Measurements from ENCODE around the gene RGS19.

The RGS19 gene

DNA sequence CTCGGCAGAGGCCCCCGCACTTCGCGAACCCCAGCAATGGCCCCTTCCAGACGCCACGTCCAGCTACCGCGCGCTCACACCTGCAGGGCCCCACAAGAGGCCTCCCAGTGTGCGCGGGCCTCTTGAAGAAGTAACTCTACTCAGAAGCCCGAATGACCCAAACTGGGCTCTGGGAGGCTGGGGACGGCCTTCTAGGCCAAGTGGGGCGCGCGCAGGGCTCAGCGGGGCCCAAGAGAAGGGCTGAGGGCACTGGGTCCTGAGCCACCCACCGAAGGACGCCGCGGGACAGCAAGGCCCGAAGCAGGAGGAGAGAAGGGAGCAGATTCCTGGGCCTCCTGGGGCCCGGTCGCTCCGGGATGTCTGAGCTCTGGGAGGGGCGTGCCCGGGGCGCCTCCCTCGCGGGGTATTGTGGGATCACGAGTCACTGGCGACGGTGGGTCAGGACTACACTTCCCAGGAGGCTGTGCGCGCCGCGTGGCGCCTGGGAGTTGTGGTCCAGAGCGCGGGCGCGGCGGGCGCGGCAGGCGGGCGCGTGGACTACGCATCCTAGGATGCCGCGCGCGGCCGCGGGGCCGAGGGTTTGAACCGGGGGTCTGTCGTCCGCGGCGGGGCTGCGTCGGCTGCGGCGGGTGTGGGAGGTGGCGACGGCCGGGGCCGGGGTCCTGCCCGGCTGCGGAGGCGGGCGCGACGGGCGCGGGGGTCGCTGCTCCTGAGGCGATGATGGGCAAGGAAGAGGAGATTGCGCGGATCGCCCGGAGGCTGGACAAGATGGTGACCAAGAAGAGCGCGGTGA, 16.5 kb downstream of the RGS19 start, which contains the start of gene TCEA2:
Gene TCEA2 (plus strand): TSS at position 603 of the 793 bp plus-strand sequence. CDS start 115 bp downstream, at position 718.
- DNase-seq = peak; percentile 80

DNA sequence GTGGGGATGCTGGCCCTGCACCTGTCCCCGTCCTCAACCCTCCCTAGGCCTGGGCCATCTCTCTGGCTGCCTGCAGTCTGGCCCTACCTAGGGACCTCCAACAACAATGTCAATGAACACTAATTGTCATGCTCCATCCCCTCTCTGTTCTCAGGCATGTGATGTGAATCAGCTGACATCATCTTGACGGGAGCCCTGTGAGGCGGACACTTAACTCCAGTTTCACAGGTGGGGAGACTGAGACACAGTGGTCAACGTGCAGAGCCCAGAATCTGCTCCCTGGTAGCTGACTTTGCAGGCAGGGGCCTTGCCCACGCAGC, 17.1 kb downstream of the RGS19 start:
- DNase-seq = no peak

DNA sequence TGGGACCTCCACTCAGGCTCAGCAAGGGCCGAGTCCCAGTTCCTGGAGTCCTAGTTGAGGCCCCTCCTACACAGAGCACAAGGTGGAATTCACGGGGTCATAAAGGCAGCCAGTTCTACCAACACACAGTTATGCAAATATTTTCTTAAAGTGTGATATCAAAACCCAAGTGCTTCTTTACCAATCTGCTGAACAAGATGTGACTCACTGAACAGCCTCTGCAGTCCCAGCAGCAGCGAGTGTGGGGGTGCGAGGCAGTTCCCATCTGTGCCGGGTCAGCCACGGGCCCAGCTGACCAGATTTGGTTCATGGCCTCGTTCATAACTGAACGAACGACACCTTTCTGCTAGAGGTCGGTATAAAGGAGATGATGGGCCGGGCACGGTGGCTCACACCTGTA, 20.8 kb downstream of the RGS19 start:
- DNase-seq = no peak

DNA sequence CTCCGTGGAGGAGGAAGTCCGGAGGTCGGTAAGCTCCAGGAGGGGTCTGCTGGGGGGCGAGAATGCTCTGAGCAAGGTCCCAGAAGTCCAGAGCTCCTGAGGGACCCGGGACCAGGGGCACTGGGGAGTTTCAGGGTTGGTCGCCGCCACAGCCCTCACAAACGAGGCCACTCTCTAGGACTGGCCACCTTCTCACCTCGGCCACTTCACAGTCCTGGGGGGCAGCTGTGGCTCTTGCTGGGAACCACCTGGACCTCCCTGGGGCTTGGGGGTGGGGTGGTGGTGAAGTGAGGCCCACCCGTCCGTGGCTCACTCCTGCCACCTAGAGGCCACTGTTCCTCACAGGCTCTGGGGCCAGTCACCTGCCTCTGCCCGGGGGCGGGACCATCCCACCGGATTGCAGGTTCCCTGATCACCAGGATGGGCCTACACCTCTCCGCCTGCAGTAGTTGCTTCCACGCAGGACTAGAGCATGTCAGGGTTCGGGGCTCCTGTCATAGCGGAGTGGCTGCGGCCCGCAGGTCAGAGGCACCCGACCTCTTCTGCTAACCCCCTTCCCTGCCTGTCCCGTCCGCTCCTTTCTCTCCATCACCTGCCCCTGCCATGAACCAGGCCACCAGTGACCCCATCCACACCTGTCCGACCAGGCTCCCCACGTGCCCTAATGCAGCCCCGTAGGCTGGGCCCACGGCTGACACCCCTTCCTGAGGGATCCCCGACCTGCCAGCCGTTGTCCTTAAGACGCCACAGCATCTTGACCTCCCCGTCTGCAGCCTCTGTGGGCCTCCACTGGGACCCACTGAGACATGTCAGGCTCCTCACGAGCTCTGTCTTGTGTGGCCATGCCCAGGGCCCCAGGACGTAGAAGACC, 21.5 kb downstream of the RGS19 start:
- no peak for DNase-seq

DNA sequence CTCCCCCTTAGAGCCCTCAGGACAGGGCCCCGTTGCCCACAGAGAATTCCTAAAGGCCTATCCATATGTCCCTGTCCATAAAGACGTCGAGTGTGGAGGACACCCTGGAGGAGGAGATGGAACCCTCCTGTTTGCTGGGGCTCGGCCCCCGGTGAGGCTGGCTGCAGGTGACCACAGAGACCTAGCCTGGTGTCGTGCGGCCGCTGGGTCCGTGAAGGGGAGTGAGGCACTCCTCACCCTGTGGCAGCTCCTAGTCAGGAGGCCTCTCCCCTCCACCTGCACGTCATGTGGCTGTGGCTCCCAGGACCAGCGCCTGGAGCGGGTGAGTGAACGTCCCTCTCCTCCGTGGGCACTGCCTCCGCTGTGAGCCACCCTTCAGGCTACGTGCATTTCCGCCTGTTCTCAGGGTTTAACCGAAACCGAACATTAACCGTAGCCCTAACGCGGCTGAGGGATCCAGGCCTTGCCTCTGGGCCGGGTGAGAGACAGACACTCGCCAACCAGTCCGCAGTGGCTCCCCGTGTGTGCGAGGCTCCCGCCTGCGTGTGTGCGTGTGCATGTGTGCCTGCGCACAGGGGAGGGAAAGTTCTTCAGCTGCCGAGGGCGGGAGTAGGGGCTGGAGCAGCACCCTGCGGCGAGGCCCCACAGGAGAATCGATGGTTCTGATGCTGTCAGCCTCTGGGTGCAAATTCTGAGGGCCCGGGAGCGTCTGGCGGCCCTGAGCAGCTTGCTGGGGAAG, 22.3 kb downstream of the RGS19 start:
- DNase-seq = no peak

DNA sequence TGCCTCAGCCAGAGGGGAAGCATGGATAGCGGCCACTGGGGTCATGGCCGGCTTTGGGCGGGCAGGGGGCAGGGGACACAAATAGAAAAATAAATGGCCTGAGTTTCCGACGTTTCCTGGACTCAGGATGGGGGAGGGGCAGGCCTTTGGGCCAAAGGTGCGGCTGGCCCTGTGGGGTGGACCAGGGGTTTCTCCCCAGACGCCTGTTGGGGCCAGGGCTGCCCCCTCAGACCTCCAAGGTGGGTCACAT, 22.8 kb downstream of the RGS19 start:
- DNase-seq = no peak

DNA sequence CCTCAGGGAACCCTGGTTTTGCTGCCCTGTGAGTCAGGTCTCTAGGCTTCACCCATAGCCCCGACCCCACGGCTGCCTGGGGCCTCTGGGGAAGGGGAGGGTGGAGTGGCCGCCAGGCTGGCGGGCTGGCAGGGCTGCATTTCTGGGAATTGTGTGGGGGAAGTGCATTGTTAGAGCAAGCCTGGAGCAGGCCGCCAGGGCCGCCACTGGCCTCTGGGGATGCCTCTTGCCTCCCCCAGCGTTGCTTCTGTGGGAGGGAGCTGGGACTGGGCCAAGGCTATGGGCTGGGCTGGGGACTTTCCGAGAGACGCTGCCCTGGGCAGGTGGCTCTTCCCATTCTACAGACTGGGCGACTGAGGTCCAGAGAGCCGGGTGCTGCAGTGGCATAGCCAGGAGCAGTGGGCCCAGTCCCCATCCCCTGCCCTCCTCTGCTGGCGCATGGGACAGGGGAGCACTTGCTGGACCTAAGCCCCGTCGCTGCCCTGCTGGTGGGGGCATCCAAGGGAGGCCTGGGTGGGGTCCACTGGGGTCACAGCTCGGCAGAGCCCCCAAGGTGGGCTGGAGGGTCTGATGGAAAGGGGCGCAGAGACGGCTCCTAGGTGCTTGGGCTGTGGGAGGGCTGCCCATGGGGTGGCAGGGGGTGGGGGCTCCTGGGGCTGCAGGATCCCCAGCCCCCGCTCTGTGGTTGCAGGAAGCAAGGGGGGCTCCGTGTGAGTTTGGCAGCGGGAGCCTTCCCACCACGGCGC, 23.3 kb downstream of the RGS19 start:
- DNase-seq = peak; percentile 43

DNA sequence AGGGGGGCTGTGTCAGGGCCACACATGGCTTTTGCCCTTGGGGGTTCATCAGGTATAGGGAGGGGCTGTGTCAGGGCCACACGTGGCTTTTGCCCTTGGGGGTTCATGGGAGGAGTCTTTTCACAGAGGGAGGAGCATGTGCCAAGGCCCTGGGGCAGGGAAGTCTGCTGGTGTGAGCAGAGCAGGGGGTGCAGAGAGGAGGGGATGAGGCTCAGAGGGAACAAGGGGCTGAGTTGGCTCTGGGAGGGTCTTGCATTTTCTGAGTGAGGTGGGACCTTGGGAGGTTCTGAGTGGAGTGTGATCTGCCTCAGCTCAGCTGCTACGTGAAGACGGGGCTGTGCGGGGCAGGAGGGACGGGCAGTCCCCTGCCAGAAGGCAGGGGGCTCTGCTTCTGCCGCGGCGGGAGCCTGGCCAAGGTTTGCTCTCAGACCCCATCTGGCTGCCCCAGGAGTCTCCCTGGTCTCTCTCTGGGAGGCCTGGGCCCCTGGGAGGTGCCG, 23.9 kb downstream of the RGS19 start:
- no peak for DNase-seq

DNA sequence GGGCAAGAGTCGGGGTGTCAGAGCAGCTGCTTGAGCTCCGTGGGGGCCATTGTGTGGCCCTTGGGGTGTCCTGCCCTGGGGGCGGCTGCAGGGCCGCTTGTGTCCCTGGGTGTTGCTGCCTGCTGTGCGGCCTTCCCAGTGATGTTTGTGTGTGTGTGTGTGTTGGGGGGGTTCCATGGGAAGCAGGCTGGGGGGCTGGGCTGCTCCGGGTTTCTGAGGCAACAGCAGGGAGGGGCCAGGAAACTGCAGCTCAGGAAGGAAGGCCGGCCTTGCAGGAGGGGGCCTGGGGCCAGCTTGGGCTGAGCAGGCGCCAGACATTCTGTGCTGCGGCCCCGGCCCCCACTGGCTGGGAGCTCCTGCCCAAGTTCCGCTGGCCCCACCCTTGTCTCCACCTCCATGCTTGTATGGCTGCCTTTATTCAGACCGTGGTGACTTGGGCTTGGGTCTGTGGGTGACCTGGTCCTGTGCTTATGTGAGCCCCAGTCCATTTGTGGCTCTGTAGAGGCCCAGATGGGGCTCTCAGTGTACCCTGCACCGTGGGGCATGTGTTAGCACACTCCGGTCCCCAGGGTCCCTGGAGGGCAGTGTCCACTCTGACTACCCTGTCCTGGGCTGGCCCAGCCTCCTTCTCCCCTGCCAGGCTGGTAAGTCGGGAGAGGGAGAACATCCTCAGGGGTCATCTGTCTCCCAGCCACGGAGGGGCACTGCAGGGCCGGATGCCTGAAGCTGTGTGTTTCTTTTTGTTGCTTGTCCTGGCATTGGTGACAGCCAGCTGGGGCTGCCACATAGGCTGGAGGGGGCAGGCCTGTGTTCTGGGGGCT, 25.3 kb downstream of the RGS19 start:
- DNase-seq = no peak

DNA sequence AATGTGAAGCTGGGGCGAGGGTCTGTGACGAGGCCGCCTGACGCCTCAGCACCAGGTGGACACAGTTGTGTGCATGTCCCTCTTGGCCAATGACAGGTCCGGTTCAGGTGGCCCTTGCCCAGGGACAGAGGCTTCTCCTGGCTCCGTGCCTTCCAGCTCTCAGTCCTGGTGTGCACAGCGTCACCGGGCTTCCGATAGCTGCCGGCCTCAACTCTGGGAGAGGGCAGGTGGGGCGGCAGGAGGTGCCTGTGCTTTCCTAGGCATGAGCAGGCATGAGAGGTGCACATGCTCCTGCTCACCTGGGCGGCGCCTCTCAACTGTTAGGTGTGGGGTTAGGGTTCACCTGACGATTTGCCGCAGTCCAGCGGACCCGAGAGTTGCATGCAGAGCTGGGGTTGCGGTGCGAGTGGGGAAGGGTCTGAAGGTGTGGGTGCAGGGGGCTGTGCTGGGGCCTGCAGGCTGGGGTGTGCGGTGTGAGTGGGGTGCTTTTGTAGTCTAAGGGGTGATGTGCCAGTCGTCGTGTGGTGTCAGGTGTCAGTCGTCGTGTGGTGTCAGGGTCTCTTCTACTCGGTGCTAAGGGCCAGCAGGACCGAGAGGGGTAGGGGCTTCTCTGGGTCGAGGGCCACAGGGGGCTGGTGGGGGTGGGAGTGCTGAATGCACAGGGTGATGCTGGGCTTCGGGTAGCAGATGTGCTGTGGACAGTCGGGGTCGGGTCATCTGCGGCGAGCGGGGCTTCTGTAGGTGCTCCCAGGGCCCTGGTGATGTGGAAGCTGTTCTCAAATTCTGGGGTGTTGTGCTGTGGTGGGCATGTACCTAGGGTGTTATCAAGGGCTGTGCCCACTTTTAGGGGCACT, 26.1 kb downstream of the RGS19 start:
- DNase-seq = no peak

DNA sequence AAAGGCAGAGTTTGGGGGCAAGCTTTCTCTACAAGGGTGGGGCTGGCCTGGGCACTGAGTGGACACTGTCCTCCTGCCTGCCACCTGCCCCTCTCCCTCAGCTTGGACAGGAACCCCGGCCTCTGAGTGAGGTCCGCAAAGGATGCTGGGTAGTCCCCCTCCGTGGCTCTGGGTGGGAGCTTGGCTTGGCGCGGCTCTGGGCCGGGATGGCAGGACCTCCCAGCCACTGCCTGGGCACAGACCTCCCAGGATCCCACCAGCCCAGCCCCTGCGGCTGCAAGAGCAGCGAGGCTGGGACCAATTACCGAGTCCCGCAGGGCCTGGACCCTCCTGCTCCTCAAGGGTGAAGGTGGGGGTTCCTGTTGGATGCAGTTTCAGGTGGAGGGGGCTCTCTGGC, 27.0 kb downstream of the RGS19 start:
- no peak for DNase-seq

DNA sequence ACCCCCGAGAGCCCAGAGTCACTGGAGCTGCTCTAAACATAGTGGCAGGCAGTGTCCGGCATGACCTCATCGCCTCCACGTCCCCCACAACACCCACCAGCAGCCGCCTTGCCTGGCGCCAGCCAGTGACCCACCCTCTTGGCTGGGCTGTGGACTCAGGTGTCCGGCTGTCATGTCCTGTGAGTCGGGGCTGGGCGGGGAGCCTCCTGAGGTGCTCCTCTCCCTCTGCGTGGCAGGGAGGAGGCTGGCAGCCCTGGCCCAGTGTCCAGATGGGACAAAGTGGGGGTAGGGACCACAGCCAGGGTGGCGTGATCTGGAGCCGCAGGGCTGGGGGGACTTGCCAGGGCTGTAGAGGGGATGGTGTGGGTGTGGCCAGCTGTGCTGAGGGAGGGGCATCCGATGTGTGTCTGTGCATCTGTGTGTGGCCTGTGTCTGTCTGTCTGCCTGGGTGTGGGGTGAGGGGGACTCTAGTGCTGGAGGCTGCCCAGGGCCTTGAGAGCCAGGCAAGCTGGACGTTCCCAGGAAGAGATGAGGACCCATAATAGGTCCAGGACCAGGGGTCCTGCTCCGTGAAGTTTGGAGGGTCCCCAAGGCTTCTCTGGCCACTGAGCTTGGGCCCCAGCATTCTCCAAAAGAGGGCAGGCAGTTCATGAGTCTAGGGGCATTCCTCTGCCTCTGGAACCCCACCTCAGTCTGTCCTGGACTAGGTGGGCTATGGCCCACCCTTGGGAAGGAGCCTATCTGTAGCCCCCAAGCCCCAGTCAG, 27.6 kb downstream of the RGS19 start:
- DNase-seq = no peak

DNA sequence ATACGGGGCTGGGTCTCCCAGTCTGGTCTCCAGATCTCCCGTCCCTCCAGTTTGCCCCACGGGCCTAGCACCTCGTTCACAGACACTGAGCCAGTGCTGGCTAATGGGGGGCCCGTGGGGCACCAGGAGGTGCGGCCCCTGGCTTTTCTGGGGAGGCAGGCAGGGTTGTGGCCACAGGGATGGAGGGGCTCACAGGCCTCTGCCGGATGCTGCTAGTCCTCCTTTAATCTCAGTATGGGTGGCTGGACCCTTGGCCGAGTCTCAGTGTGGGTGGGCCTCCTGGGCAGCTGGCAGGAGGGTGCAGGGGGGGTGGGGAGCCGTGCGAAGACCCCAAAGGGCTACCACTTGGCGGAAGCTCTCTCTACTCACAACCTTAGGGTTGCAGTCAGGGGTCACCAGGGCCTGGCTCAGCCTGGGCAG, 28.3 kb downstream of the RGS19 start:
- no peak for DNase-seq

DNA sequence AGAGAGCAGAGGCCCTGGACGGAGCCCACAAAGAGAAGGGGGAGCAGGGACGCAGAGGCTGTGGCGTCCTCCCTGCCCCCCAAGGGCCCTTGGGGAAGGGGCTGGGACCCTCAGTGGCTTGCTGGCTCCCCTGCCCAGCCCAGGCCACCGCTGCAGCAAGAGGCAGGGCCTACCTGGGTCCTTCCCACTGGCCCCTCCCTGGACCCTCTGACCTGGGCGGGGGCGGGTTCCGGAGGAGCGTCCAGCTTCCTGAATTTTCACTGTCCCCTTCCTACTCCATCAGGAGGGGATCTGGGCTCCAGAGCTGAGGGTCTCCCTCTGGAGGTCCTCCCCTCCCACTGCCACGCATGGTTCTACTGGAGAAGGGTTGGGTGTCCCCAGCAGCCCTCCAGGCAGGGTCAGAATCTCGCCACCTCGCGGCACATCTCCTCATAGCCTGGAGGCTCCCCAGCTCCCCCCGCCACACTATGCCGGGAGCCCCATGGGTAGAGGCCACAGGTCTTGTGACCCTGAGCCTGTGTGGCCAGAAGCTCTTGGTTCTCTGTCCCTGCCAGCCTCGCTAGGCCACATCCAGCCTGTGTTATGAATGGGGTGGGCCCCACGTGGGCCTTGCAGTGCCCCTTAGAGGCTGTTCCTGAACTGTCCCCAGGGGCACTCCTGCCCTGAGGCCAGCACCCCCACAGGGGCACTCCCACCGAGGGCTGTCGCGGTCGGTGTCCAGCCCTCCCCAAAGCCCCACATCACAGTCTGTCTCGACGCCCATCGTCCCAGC, 28.9 kb downstream of the RGS19 start:
- DNase-seq = no peak

DNA sequence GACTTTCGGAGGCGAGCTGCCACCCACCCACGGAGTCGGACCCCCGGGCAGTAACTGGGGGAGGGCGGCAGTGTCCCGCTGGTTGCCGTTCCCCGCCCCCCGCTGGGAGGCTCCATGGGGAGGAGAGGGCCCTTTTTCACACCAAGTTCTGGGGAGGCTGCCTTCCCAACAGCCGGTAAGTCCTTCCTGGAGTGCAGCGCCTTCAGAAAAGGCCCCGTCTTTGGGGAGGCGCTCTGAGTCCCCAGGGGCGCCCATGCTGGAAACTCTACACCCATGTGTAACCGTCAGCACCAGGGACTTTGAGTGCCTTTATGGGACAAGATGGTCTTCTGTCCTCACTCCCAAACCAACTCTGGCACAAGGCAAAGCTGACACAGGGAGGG, 29.4 kb downstream of the RGS19 start:
- no peak for DNase-seq

DNA sequence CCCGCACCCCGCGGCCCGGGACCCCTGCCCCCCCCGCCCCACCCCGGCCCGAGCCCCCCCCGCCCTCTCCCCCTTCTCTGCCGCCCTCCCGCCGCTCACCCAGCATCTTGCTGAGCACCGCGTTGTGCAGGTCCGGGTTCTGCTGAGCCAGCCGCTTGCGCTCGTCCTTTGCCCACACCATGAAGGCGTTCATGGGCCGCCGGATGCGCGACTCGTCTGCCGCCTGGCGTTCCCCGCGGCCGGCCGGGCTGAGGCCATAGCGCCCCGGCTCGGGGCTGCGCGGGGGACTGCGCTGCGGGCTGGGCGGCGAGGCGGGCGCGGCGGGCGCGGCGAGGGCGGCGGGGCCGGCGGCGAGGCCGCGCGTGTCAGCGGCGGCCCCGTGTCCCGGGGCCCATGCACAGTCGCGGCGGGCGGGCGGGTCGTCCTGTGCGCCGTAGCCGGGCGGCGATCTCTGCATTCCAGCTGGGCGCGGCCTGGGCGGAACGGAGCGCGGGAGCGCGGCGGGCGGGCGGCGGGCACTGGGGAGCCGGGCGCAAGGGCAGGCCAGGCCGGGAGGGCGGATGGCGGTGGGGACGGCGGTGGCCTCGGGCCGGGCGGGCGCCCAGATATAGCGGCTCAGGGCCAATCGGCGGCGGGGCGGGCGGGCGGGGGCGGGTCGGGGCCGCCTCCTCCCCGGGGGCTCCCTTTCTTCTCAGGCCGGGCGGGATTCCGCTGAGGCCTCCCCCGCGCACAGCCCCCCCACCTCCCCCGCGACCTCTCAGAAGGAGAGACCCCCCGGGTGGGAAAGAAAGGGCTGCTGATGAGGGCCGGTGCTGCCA, 30.0 kb downstream of the RGS19 start, which contains the start of gene SOX18:
Gene SOX18 (minus strand): TSS at position 580 of the 818 bp plus-strand sequence. CDS start 123 bp downstream, at position 457.
- no peak for DNase-seq

DNA sequence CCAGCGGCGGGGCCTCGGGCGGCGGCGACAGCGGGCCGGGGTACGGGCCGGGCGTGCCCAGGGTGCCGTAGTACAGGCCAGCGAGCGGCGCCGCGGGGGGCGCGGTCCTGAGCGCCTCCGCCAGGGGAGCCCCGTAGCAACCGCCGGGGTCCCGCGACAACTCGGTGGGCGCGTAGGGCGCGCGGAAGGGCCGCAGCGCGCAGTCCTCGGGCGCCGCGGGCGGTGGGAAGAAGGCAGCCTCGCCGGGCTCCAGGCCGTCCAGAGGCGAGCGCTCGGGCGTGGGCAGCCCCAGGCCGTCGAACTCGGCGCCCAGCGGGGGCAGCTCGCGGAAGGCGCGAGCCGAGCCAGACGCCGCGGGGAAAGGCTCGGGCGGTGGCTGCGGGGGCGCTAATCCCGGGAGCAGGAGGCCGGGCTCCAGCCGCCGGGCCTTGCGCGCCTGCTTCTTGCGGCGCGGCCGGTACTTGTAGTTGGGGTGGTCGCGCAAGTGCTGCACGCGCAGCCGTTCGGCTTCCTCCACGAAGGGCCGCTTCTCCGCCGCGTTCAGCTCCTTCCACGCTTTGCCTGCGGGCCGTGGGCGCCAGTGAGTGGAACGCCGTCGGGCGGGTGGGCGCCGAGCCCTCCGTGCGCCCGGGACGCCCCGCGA, 30.8 kb downstream of the RGS19 start:
- DNase-seq = no peak

DNA sequence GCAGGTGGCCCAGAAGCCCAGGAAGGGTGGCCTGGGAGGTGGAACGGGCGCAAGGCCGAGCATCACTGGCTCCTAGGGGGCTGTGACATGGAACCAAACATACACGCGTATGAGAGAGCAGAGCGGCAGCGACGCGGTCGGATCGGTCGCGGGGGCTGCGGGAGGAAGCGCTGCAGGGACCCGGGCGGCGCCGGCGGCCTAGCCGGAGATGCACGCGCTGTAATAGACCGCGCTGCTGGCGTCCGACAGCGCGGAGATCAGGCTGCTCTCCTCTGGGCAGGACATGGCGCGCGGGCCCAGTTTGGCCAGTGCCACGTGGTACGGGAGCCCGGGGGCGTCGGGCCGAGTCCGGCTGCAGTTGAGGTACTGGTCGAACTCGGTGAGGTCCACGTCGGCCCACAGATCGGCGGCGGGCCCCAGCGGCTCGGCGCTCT, 31.3 kb downstream of the RGS19 start:
- no peak for DNase-seq
